ENCODE data around the gene CUBN.

CUBN gene
- long read RNA-seq, donor 1, partial matches to known transcripts = 14 of 20 reads
- long read RNA-seq, donor 1, other reads (novel, unspliced or antisense) = 5 of 20 reads
- long read RNA-seq, donor 2, partial matches to known transcripts = 16 of 17 reads
- long read RNA-seq, donor 2, other reads (novel, unspliced or antisense) = 0 of 17 reads
- long read RNA-seq, donor 3, partial matches to known transcripts = 15 of 15 reads
- long read RNA-seq, donor 3, other reads (novel, unspliced or antisense) = 0 of 15 reads
- long read RNA-seq, donor 4, partial matches to known transcripts = 26 of 27 reads
- long read RNA-seq, donor 4, other reads (novel, unspliced or antisense) = 0 of 27 reads
- long read RNA-seq, donor 5, partial matches to known transcripts = 77 of 78 reads
- long read RNA-seq, donor 5, other reads (novel, unspliced or antisense) = 0 of 78 reads
- long read RNA-seq, donor 6, partial matches to known transcripts = 25 of 25 reads
- long read RNA-seq, donor 6, other reads (novel, unspliced or antisense) = 0 of 25 reads
- long read RNA-seq, donor 7, partial matches to known transcripts = 88 of 89 reads
- long read RNA-seq, donor 7, other reads (novel, unspliced or antisense) = 0 of 89 reads
- long read RNA-seq, donor 8, partial matches to known transcripts = 18 of 19 reads
- long read RNA-seq, donor 8, other reads (novel, unspliced or antisense) = 0 of 19 reads

- DNase-seq = no peak
These were observed at the start of gene CUBN for GRCh38 chr10:17129741-17130140. CUBN (minus strand) TSS chr10:17129811; CDS start chr10:17129765, 46 bp downstream.

GRCh38 chr10:17179002-17179401 is 49.4 kb upstream of the CUBN start:
- DNase-seq = no peak

- no peak for DNase-seq
These were observed 48.4 kb upstream of the CUBN start for GRCh38 chr10:17178006-17178405.

GRCh38 chr10:17177014-17177413 is 47.4 kb upstream of the CUBN start:
- DNase-seq = no peak

- DNase-seq = no peak
These were observed 46.5 kb upstream of the CUBN start for GRCh38 chr10:17176091-17176490.

GRCh38 chr10:17175551-17175950 is 45.9 kb upstream of the CUBN start:
- DNase-seq = no peak

- DNase-seq = no peak
These were observed 45.0 kb upstream of the CUBN start for GRCh38 chr10:17174626-17175025.

GRCh38 chr10:17171141-17171641 is 41.6 kb upstream of the CUBN start:
- no peak for DNase-seq

- DNase-seq = no peak
These were observed 40.2 kb upstream of the CUBN start for GRCh38 chr10:17169803-17170202.

- no peak for DNase-seq
These were observed 37.1 kb upstream of the CUBN start for GRCh38 chr10:17166699-17167098.

- no peak for DNase-seq
These were observed 33.2 kb upstream of the CUBN start for GRCh38 chr10:17162828-17163227.

GRCh38 chr10:17161775-17162174 is 32.2 kb upstream of the CUBN start:
- DNase-seq = no peak

GRCh38 chr10:17157024-17157423 is 27.4 kb upstream of the CUBN start:
- DNase-seq = no peak

- DNase-seq = no peak
These were observed 26.2 kb upstream of the CUBN start for GRCh38 chr10:17155826-17156225.

- no peak for DNase-seq
These were observed 24.5 kb upstream of the CUBN start for GRCh38 chr10:17154116-17154515.

- no peak for DNase-seq
These were observed 23.7 kb upstream of the CUBN start for GRCh38 chr10:17153321-17153720.

GRCh38 chr10:17151716-17152115 is 22.1 kb upstream of the CUBN start:
- DNase-seq = no peak

GRCh38 chr10:17147884-17148489 is 18.4 kb upstream of the CUBN start:
- peak; percentile 41 for DNase-seq

GRCh38 chr10:17146892-17147291 is 17.3 kb upstream of the CUBN start:
- no peak for DNase-seq

- DNase-seq = no peak
These were observed 15.6 kb upstream of the CUBN start for GRCh38 chr10:17145239-17145638.

- DNase-seq = no peak
These were observed 15.1 kb upstream of the CUBN start for GRCh38 chr10:17144757-17145156.

- no peak for DNase-seq
These were observed 14.4 kb upstream of the CUBN start for GRCh38 chr10:17144032-17144431.

- DNase-seq = no peak
These were observed 13.6 kb upstream of the CUBN start for GRCh38 chr10:17143055-17143690.

Data from right kidney (tissue), 9 donors.